HepG2 (cell line): ENCODE data around the gene NKX6-2. TPM values are rescaled to one million over a fixed set of nuclear protein-coding genes. Genes with fewer than 3 reads are reported as not detected.

ENCODE experiments used
- ATAC-seq: fragments of 200-7000 bp; cut with Tn5 transposase; 3 replicates; pipeline ENCODE4 v1.9.1; 2020; ENCODE audit warnings: mild to moderate bottlenecking, moderate library complexity
- BruUV-seq: library from RNA; stranded (reverse); fragments of 400-500 nt; replicated peaks from 2 replicates; lab custom pipeline; 2021; lab: Mats Ljungman, UMichigan
- CTCF ChIA-PET: fragments of 300-600 bp; formaldehyde crosslinking; extraction: SDS; loops from one replicate; lab custom pipeline; 2021; ENCODE audit warnings: low total read pairs, inconsistent platforms, low intra/inter-chr PET ratio; lab: Yijun Ruan, JAX
- POLR2A ChIA-PET: fragments of 350-600 bp; sonication (Branson Sonifier 250); formaldehyde crosslinking; loops from one replicate; lab custom pipeline; 2020; ENCODE audit warnings: antibody characterized with exemption, inconsistent platforms; lab: Yijun Ruan, JAX
- DNase-seq: peaks from one replicate; pipeline ENCODE4 v3.0.0-alpha.2; 2015; ENCODE audit warnings: low spot score
- FAIRE-seq: peaks from 3 replicates; lab custom pipeline; 2011; peaks lifted over from hg19 to GRCh38; lab: Jason Lieb, UNC
- H2AFZ ChIP-seq: one replicate; pipeline ENCODE4 v1.6.1; 2011; ENCODE audit warnings: low read length, inconsistent platforms
- H3K27ac ChIP-seq: fragments of 300-600 bp; 3 replicates; pipeline ENCODE4 v1.8.0; 2011; ENCODE audit warnings: mixed run types, mild to moderate bottlenecking, mixed read lengths, low read length, inconsistent platforms; ENCODE audit not compliant: insufficient read depth; ENCODE audit errors: extremely low read length
- H3K27me3 ChIP-seq, 2 experiments: fragments of 200-600 bp in 1 of 2; 2 replicates in 1 of 2; 3 replicates in 1 of 2; pipeline versions ENCODE4 v1.6.0 to v1.8.0; 2011; ENCODE audit warnings: low read length in 2 of 2, mild to moderate bottlenecking in 2 of 2, moderate library complexity in 2 of 2, inconsistent platforms in 1 of 2; ENCODE audit not compliant: insufficient read depth in 2 of 2, control insufficient read depth in 1 of 2
- H3K36me3 ChIP-seq, 2 experiments: fragments of 200-600 bp in 1 of 2; replicated peaks in 1 of 2; 2 replicates in 1 of 2; 3 replicates in 1 of 2; pipeline versions ENCODE4 v1.5.1 to v1.8.0; 2011; ENCODE audit warnings: low read length in 2 of 2, inconsistent platforms in 1 of 2; ENCODE audit not compliant: insufficient read depth in 2 of 2, control insufficient read depth in 1 of 2
- H3K4me1 ChIP-seq: 2 replicates; pipeline ENCODE4 v1.5.1; 2012; ENCODE audit warnings: low read length, inconsistent platforms; ENCODE audit not compliant: insufficient read depth
- H3K4me2 ChIP-seq: 2 replicates; pipeline ENCODE4 v1.6.0; 2011; ENCODE audit warnings: low read depth, low read length, inconsistent platforms
- H3K4me3 ChIP-seq, 3 experiments: fragments of 200-600 bp in 1 of 3; sonication (generic), shearing (Covaris generic) in 1 of 3; replicated peaks in 1 of 3; 2 replicates each; pipeline ENCODE4 v1.5.1; 2011 to 2016; ENCODE audit warnings: low read length in 3 of 3, inconsistent platforms in 2 of 3, low read depth in 2 of 3, mild to moderate bottlenecking in 2 of 3, control low read depth in 1 of 3, mixed read lengths in 1 of 3; ENCODE audit not compliant: insufficient read depth in 1 of 3
- H3K79me2 ChIP-seq: one replicate; pipeline ENCODE4 v1.6.1; 2011; ENCODE audit warnings: low read length, inconsistent platforms; ENCODE audit not compliant: insufficient read depth
- H3K9ac ChIP-seq: 2 replicates; pipeline ENCODE4 v1.6.0; 2011; ENCODE audit warnings: mild to moderate bottlenecking, low read depth, low read length, inconsistent platforms; ENCODE audit not compliant: insufficient read depth
- H3K9me3 ChIP-seq: 2 replicates; pipeline ENCODE4 v1.5.1; 2012; ENCODE audit warnings: mild to moderate bottlenecking, low read length
- H4K20me1 ChIP-seq: 2 replicates; pipeline ENCODE4 v1.6.0; 2011; ENCODE audit warnings: inconsistent platforms, mild to moderate bottlenecking, low read length, moderate library complexity; ENCODE audit not compliant: insufficient read depth
- ATF1 ChIP-seq: IDR thresholded peaks from 2 replicates; pipeline ENCODE4 v1.6.1; 2016; ENCODE audit warnings: mild to moderate bottlenecking, control low read depth
- ATF3 ChIP-seq: sonication (generic); formaldehyde crosslinking; IDR thresholded peaks from 2 replicates; pipeline ENCODE4 v1.4.0; 2020; ENCODE audit warnings: missing genetic modification reagents
- CTCF ChIP-seq: sonication (generic); formaldehyde crosslinking; IDR thresholded peaks from 2 replicates; pipeline ENCODE4 v1.5.0; 2020; ENCODE audit warnings: mild to moderate bottlenecking, missing genetic modification reagents, moderate library complexity
- DPF2 ChIP-seq: sonication (generic); formaldehyde crosslinking; IDR thresholded peaks from 2 replicates; pipeline ENCODE4 v1.4.0; 2020; ENCODE audit warnings: mild to moderate bottlenecking, low read depth, missing genetic modification reagents, borderline replicate concordance
- HOXA9 ChIP-seq: sonication (generic); formaldehyde crosslinking; IDR thresholded peaks from 2 replicates; pipeline ENCODE4 v1.8.1; 2022; ENCODE audit warnings: missing genetic modification reagents, mild to moderate bottlenecking, moderate library complexity, borderline replicate concordance
- NFKBIZ ChIP-seq: IDR thresholded peaks from 2 replicates; pipeline ENCODE4 v1.6.1; 2018; ENCODE audit warnings: missing genetic modification reagents, missing compliant biosample characterization
- NR2F2 ChIP-seq: IDR thresholded peaks from 2 replicates; pipeline ENCODE4 v1.6.1; 2012; ENCODE audit warnings: low read depth, inconsistent platforms, borderline replicate concordance
- SATB2 ChIP-seq: sonication (generic); formaldehyde crosslinking; IDR thresholded peaks from 2 replicates; pipeline ENCODE4 v1.5.0; 2020; ENCODE audit warnings: missing genetic modification reagents
- SIN3A ChIP-seq: IDR thresholded peaks from 2 replicates; pipeline ENCODE4 v1.6.1; 2011; ENCODE audit warnings: low read depth, mild to moderate bottlenecking, control low read depth, low read length, borderline replicate concordance
- TCF7 ChIP-seq: sonication (generic); IDR thresholded peaks from 2 replicates; pipeline ENCODE4 v1.6.1; 2016; ENCODE audit warnings: antibody characterized with exemption, low read depth
- TERF1 ChIP-seq: sonication (generic); formaldehyde crosslinking; IDR thresholded peaks from 2 replicates; pipeline ENCODE4 v1.8.0; 2022; ENCODE audit warnings: mild to moderate bottlenecking, missing genetic modification reagents, moderate library complexity
- ZBTB7B ChIP-seq: sonication (generic); formaldehyde crosslinking; IDR thresholded peaks from 2 replicates; pipeline ENCODE4 v1.4.0; 2020; ENCODE audit warnings: missing genetic modification reagents
- ZC3H4 ChIP-seq: sonication (generic); formaldehyde crosslinking; IDR thresholded peaks from 2 replicates; pipeline ENCODE4 v1.4.0; 2020; ENCODE audit warnings: missing genetic modification reagents, borderline replicate concordance
- ZNF33B ChIP-seq: sonication (generic); formaldehyde crosslinking; IDR thresholded peaks from 2 replicates; pipeline ENCODE4 v1.5.1; 2020; ENCODE audit warnings: mild to moderate bottlenecking, missing genetic modification reagents
- ZNF468 ChIP-seq: sonication (generic); formaldehyde crosslinking; IDR thresholded peaks from 2 replicates; pipeline ENCODE4 v1.8.0; 2022; ENCODE audit warnings: mild to moderate bottlenecking, moderate library complexity, missing genetic modification reagents
- ZNF580 ChIP-seq: IDR thresholded peaks from 2 replicates; pipeline ENCODE4 v1.6.1; 2016; ENCODE audit warnings: low read depth, borderline replicate concordance
- ZNF720 ChIP-seq: sonication (generic); formaldehyde crosslinking; IDR thresholded peaks from 2 replicates; pipeline ENCODE4 v1.4.0; 2020; ENCODE audit warnings: missing genetic modification reagents
- ZNF792 ChIP-seq: IDR thresholded peaks from 2 replicates; pipeline ENCODE4 v1.6.1; 2016
- WGBS: methylation state at CpG from one replicate; pipeline ENCODE4 v1.1.6; 2017; ENCODE audit warnings: low lambda C conversion rate; 5-methylcytosine and 5-hydroxymethylcytosine counted together
- in situ Hi-C: cut with HindIII; loops from 2 replicates; pipeline ENCODE4 v1.10.0; 2017; ENCODE audit warnings: low pct_unique_long_range_greater_than_20kb; ENCODE audit not compliant: extremely low pct_ligation_motif_present
- intact Hi-C: fragments of 100-400 bp; cut with micrococcal nuclease; formaldehyde crosslinking; loops from one replicate; pipeline ENCODE4 v1.10.0; 2022; ENCODE audit not compliant: unreplicated experiment
- polyA plus RNA-seq, 8 experiments: library from polyadenylated mRNA; depleted of rRNA in 3 of 8; stranded (reverse) in 7 of 8; unstranded in 1 of 8; fragments of >200 nt; fragmentation: Illumina TruSeq in 4 of 8; extraction: Trizol in 4 of 8; gene quantifications; 2 replicates each; pipeline versions ENCODE4 v1.2.1 to v1.2.3, GENCODE V29; 2011 to 2016; ENCODE audit warnings: low read depth in 4 of 8, missing spikeins in 1 of 8, mixed read lengths in 1 of 8; ENCODE audit not compliant: insufficient read depth in 1 of 8
- total RNA-seq, 5 experiments: library from RNA; depleted of rRNA; stranded (reverse); fragments of >200 nt; fragmentation: Illumina TruSeq; extraction: Trizol; gene quantifications; 2 replicates each; pipeline ENCODE4 v1.2.3, GENCODE V29; 2016; ENCODE audit warnings: low read depth in 1 of 5
- TF ChIP-seq, protein P1 (sequence below): sonication (generic); formaldehyde crosslinking; IDR thresholded peaks from 2 replicates; pipeline ENCODE4 v1.4.0; 2020; ENCODE audit warnings: mild to moderate bottlenecking, missing genetic modification reagents
- TF ChIP-seq, protein P2 (sequence below): sonication (generic); formaldehyde crosslinking; IDR thresholded peaks from 2 replicates; pipeline ENCODE4 v1.5.0; 2020; ENCODE audit warnings: mild to moderate bottlenecking, low read depth, missing genetic modification reagents, borderline replicate concordance

Gene NKX6-2
- total and polyA plus RNA-seq, 2 of the 13 experiments (the other 11 are each of a cell fraction or from before 2014, with no cell fraction given): not detected

DNA sequence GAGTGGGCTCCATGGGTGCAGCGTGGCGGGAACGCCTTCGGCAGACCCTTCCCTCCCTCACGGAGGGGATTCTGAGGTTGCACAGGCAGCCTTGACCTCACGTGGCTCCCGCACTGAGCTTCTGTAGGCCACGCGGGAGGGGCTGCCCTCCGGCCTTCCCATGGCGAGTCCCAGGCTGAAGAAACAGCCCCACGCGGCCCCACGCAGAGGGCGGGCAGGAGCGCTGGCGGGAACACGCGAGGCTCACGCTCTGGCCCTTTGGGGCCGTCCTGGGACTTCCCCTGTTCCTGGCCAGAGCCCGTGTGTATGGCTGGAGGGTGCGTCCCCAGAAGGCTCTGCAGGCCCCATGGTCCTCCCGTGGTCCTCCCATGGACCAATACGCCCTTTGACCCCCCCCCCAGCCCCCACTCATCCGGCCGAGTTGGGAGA lies 21.7 kb upstream of the NKX6-2 start:
- no peak overlapping the region for H3K27ac ChIP-seq
- H3K9ac ChIP-seq: no peak overlapping the region
- in situ Hi-C loops: no loop called here
- H3K36me3 ChIP-seq: no peaks in the 10 kb centered on the region
- ChIA-PET POLR2A (no interaction called here), CTCF (no interaction called here)
- no peak for TF ChIP-seq ZNF792 (CRISPR knock-in tag)
- no peak for TF ChIP-seq ZNF720 (CRISPR knock-in tag)
- TF ChIP-seq SATB2: no peak
- no peak for TF ChIP-seq NR2F2
- no peak for TF ChIP-seq ZNF33B (CRISPR knock-in tag)
- TF ChIP-seq ZC3H4: no peak
- TF ChIP-seq ATF3: no peak
- TF ChIP-seq CTCF: no peak
- TF ChIP-seq NFKBIZ (CRISPR knock-in tag): no peak
- TF ChIP-seq, protein P1, sequence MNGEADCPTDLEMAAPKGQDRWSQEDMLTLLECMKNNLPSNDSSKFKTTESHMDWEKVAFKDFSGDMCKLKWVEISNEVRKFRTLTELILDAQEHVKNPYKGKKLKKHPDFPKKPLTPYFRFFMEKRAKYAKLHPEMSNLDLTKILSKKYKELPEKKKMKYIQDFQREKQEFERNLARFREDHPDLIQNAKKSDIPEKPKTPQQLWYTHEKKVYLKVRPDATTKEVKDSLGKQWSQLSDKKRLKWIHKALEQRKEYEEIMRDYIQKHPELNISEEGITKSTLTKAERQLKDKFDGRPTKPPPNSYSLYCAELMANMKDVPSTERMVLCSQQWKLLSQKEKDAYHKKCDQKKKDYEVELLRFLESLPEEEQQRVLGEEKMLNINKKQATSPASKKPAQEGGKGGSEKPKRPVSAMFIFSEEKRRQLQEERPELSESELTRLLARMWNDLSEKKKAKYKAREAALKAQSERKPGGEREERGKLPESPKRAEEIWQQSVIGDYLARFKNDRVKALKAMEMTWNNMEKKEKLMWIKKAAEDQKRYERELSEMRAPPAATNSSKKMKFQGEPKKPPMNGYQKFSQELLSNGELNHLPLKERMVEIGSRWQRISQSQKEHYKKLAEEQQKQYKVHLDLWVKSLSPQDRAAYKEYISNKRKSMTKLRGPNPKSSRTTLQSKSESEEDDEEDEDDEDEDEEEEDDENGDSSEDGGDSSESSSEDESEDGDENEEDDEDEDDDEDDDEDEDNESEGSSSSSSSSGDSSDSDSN (CRISPR knock-in tag): no peak
- TF ChIP-seq ZBTB7B: no peak
- no peak for TF ChIP-seq ZNF580 (CRISPR knock-in tag)
- no peak for TF ChIP-seq TCF7
- no peak for TF ChIP-seq SIN3A
- no peak for TF ChIP-seq ZNF468 (CRISPR knock-in tag)
- TF ChIP-seq, protein P2, sequence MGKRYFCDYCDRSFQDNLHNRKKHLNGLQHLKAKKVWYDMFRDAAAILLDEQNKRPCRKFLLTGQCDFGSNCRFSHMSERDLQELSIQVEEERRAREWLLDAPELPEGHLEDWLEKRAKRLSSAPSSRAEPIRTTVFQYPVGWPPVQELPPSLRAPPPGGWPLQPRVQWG (CRISPR knock-in tag): no peak
- TF ChIP-seq ATF1 (CRISPR knock-in tag): no peak
- TF ChIP-seq HOXA9 (CRISPR knock-in tag): no peak
- no peak for TF ChIP-seq DPF2 (CRISPR knock-in tag)
- no peak for TF ChIP-seq TERF1 (CRISPR knock-in tag)
- DNase-seq (no peak), ATAC-seq (no peak), FAIRE-seq (no peak)
- BruUV-seq: no TSS peak
- no peaks in the 10 kb centered on the region for H3K4me1 ChIP-seq
- no peak overlapping the region for H3K4me3 ChIP-seq
- intact Hi-C loops: no loop called here
- H2AFZ ChIP-seq: no peak overlapping the region
- no peaks in the 10 kb centered on the region for H3K79me2 ChIP-seq
- H4K20me1 ChIP-seq: no peaks in the 10 kb centered on the region
- H3K4me2 ChIP-seq: no peak overlapping the region
- no CpG with 5 or more reads among the region's 27 CpGs for WGBS
- no peaks in the 10 kb centered on the region for H3K9me3 ChIP-seq
- peaks cover 8 to 54% of the 10 kb centered on the region in 2 experiments; a peak in 4 of 5 replicates for H3K27me3 ChIP-seq
